Activated CD4-positive, alpha-beta T cell treated with anti-CD3 and anti-CD28 coated beads, Interleukin-2, Interleukin-6, amounts not matched to agents 100 ng/mL and 50 ng/mL, durations not matched to agents 16 hours and 8 hours (primary cell): ENCODE measurements around the gene PTPN23.

ENCODE experiments used
- DNase-seq: peaks from one replicate; pipeline ENCODE4 v3.0.0-alpha.2; 2020

PTPN23 gene

GRCh38 chr3:47370887-47371697 lies 9.7 kb upstream of the PTPN23 start:
- peak; percentile 47 for DNase-seq

- no peak for DNase-seq
Observed at GRCh38 chr3:47374587-47374986, 6.2 kb upstream of the PTPN23 start.

DNA sequence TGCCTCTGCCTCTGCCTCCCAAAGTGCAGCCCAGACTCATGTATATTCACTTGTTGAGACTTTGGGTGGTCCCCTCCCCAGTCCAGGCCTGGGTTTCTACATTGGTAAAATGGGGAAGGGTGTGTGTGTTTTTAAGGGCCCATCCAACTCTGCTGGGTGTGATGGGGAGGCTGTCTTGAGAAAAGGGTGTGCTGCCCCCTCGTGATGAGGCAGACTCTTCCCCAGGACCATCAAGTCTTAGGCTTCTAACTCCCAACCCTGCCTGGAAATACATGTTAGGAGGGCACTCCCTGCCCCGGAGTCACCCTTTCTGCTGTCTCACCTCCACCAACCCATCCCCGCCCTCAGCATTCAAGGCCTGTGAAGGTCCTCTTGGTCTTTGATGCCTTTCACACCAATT lies 4.4 kb upstream of the PTPN23 start:
- DNase-seq, result no peak

GRCh38 chr3:47377186-47377585 lies 3.6 kb upstream of the PTPN23 start:
- DNase-seq, result no peak

DNA sequence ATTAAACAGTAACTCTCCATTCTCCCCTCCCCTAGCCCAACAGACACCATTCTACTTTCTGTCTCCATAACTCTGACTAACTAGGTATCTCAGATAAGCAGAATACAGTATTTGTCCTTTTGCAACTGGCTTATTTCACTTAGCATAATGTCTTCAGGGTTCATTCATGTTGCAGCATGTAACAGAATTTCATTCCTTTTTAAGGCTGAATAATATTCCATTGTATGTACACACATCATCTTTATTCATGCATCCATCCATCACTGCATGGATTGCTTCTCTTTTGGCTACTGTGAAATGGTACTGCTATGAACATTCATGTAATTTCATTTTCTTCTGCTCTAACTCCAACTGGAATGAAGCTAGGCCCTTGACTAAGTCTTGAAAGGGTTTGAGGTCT lies 2.0 kb upstream of the PTPN23 start:
- DNase-seq, result no peak

GRCh38 chr3:47379411-47379899 lies 1.4 kb upstream of the PTPN23 start:
- no peak for DNase-seq

- no peak for DNase-seq
Observed at GRCh38 chr3:47380026-47380600, 708 bp upstream of the PTPN23 start.

DNA sequence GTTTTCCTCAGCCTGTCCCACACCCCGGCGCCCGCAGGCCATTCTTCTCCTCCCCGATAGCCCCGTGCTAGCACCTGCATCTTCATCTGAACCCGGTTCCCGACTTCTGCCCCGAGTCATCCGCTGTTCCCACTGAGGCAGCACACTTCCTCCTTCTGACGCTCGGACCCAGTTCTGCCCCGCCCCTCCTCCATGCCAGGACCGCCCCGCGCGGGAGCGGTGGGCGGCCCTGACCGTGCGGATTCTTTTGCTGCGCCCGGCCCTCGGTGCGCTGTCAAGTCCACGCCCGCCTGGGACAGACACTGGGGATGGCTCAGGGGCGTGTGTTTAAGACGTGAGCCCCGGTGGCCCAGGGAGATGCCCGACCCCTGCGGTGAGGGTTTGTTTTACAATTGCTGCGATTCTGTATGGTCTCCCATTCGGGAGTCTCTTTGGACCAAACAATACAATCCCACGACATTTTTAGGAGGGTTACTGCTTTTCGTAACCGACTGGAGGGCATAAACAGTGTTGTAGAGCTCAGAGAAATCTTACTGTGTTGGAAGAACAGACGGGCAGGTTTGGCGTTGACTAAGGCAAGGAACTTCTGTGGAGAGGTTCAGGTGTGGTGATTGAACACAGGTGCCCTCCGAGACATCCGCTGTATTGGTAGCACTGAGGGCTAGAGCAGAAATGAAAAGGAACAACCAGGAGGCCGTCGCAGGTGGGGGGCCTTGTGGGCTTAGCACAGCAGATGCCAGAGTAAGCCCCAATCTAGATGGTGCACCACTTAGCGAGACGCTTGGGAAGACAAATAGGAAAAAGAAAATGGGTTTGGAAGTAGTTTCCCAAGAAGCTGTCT lies 716 bp downstream of the PTPN23 start:
- DNase-seq, result peak; percentile 91

DNA sequence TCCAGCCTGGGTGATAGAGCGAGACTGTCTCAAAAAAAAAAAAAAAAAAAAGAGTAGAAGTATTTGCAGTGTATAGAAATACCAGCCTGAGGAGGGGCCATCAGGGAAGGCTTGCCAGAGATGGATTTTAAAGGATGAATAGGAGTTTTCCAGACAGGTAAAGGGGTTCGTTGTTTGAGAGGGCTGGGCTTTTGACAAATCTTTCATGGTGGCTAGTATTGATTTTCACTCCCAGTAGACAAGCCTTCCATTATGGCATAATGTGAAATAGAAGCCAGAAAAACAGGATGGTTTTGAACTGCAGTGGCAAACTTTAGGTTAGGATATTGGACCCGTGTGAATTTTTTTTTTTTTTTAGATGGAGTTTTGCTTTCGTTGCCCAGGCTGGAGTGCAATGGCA lies 3.6 kb downstream of the PTPN23 start:
- DNase-seq, result no peak

- DNase-seq, result no peak
Observed at GRCh38 chr3:47385007-47385406, 4.2 kb downstream of the PTPN23 start.

GRCh38 chr3:47385796-47386195 lies 5.0 kb downstream of the PTPN23 start:
- no peak for DNase-seq

DNA sequence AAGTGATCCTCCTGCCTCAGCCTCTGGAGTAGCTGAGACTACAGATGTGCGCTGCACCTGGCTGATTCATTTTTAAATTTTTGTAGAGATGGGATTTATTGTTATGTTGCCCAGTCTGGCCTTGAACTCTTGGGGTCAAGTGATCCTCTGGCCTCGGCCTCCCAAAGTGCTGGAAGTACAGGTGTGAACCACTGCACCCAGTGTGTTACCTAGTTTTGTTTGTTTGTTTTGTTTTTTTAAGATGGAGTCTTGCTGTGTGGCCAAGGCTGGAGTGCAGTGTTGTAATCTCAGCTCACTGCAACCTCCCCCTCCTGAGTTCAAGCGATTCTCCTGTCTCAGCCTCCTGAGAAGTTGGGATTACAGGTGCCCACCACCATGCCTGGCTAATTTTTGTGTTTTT lies 12.1 kb downstream of the PTPN23 start:
- no peak for DNase-seq

DNA sequence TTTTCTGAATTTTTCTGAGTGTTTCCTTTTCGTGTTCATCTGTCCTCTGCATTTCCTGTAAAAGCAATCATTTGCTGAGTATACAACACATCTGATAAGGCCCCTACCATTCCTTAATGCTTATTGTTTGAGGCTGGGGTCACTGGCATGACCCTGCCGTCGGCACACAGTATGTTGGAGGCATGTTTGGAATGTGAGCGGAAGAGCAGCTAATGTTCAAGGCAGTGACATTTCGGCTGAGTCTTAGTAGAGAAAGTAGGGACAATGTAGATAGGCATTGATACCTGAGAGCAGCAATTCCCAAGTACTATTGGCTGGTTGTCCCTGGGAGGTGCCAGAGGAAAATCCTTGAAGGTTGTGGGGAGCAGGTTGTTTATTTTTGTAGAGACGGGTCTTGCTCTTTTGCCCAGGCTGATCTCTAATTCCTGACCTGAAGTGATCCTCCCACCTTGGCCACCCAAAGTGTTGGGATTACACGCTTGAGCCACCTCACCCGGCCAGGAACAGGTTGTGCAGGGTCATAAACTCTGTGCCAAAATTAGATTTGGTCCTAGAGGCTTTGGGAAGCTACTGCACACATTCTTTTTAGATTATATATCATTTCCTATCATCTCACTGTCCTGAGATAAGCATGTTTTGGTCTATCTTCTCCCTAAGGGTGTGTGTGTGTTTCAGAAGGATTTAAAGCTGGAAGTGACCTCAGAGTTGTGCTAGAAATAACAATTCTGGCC lies 13.5 kb downstream of the PTPN23 start:
- DNase-seq, result no peak

GRCh38 chr3:47394881-47395280 lies 14.1 kb downstream of the PTPN23 start:
- no peak for DNase-seq

- no peak for DNase-seq
Observed at GRCh38 chr3:47398228-47398627, 17.4 kb downstream of the PTPN23 start.

DNA sequence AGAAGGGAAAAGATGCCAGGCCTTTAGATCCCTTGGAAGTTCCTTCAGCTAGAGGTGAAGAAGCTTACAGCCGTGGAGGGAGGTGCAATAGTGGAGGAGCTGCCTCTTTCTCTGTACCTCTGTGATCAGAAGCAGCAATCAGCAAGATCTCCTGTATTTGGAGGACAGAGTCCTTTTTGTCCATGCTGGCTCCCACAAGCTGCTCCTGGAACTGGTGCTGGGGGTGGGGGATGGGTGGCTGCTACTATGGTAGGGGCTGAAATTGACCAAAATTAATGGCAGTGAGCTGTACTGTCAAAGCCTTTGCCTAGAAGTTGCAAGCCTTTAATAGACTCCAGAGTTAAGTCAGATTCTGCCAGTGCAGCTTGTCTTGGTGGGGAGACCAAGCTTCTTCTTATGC lies 18.2 kb downstream of the PTPN23 start:
- DNase-seq, result no peak

GRCh38 chr3:47399531-47400270 lies 18.9 kb downstream of the PTPN23 start:
- DNase-seq, result no peak

DNA sequence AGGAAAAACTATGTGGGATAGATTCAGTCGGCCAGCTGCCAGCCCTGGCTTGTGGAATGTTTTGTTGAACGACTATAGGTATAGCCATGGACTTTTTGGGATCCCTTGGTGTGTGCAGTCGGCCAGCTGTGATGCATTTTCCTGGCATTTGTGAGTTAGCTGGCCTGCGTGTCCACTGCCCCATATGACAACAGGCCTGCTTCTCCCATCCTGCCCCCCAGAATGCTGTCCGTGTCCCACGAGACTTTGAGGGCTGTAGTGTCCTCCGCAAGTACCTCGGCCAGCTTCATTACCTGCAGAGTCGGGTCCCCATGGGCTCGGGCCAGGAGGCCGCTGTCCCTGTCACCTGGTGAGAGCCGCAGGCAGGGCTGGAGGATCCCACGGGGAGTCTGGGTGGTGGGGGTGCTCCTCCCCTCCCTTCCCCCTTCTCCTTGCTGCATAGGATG lies 23.6 kb downstream of the PTPN23 start:
- no peak for DNase-seq

GRCh38 chr3:47404955-47405790 lies 24.4 kb downstream of the PTPN23 start:
- DNase-seq, result no peak

GRCh38 chr3:47405820-47406761 lies 25.3 kb downstream of the PTPN23 start:
- DNase-seq, result no peak
